HG03342 (cell line): ENCODE data around the gene AGPAT1.
"Not testable (repeated sequence)": the region's sequence is repeated elsewhere in the genome, so short reads cannot be mapped to it uniquely, and the experiment has no call there.

Experiments used
- ATAC-seq: cut with Tn5 transposase; IDR thresholded peaks from one replicate; pipeline ENCODE4 v1.9.1; 2021; ENCODE audit warnings: mild to moderate bottlenecking, moderate library complexity; ENCODE audit not compliant: unreplicated experiment

The AGPAT1 gene, protein sequence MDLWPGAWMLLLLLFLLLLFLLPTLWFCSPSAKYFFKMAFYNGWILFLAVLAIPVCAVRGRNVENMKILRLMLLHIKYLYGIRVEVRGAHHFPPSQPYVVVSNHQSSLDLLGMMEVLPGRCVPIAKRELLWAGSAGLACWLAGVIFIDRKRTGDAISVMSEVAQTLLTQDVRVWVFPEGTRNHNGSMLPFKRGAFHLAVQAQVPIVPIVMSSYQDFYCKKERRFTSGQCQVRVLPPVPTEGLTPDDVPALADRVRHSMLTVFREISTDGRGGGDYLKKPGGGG

DNA sequence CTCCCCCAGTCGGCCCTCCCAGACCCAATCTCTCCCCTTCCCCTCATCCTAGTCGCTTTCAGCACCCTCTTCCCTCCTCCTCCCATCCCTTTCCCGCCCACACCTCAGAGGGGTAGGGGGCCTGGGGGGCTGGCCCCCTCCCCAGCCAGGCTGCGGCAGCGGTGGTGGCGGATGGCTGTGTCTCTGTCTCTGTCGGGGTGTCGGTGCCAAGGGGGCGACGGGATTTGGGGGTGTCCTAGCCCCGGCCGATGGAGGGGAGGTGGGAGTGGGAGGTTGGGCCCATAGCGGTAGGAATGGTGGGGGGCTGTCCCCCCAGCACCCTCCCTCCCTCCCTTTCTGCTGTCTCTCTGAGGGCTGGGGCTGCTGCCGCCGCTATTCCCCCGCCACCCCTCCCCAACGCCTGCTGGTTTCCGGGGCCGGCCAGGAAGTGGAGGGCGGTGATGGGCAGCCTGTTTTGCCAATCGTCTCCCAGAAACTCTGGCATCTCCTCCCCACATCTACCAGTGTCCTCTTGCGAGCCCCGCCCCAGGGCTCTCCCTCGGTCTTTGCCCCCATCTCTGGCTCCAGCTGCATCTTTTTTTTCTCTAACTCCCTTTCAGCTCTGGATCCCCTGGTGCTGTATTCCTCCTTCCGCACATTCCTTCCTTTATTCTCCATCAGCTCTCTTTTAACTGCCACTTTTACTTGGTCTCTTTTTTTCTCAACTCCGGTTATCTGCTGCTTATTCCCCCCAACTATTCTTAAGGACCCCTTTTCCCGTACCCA, at the start of gene AGPAT1:
TSS of gene AGPAT1 (minus strand) at position 374 of the 765 bp plus-strand sequence. CDS start 4,588 bp downstream, outside the sequence.
- peak; percentile 42 for ATAC-seq

DNA sequence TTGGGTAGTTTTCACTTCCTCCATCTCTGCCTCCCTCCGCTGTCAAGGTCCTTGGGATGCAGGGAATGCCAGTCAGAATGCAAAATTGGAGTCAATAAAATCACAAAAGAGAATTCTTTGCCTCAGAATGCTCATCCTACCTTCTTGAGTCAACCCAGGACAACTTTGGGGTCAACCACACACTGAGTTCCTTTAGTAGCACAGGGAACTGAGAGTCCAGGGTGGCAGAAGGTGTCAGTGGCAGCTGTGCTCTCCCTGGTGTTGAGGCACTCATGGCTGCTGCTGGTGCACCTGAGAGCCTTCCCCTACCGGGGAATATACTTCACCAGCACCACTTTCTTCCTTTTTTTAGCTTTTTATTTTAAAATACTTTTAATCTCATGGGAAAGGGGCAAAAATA, 48.8 kb upstream of the AGPAT1 start:
- no peak for ATAC-seq

DNA sequence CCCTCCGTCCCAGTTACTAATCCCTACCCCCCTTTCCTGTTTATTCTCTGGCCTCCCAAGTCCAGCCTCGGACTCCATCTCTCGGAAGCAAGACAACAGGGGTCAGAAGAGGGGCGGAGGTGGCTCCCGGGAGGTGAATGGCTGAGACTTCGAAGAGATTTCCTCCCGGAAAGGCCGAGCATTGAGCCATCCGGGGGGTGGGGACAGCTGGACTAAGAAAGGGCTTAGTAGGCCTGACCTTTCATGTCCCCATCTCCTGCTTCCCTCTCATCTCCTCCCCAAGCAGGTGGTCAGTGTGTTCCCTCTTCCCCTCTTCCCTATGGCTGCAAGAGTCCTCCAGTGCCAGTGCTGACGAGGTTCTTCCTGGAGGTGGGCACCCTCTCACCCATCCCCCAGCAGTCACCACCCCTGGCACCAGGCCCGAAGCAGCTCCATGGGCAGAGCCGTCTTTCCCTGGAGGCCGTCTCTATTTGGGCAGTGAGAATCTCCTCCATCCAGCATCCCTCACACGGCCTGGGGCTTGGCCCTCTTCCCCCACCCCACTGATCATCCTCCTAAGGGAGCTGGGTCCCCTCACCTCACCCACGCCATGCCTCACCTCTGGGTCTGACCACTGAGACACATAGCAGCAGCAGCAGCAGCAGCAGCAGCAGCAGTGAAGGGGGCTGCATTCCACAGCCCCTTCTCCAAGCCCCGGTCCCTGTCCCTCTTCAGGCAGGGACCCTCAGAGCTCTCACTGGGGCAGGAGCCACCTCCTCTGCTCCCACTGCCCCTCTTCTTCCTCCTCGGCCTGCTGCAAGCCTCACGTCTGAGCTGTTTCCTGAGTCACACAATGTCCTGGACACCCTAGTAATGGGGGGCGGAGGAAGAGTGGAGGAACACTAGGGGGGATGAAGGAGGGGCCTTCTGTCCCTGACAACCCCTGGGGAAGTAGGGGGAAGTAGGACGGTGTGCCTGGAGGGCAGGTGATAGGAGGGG, 47.7 kb upstream of the AGPAT1 start, which contains the start of gene NOTCH4:
TSS of gene NOTCH4 (minus strand) at position 810 of the 978 bp plus-strand sequence. CDS start at position 671, 139 bp downstream.
- ATAC-seq, result no peak

DNA sequence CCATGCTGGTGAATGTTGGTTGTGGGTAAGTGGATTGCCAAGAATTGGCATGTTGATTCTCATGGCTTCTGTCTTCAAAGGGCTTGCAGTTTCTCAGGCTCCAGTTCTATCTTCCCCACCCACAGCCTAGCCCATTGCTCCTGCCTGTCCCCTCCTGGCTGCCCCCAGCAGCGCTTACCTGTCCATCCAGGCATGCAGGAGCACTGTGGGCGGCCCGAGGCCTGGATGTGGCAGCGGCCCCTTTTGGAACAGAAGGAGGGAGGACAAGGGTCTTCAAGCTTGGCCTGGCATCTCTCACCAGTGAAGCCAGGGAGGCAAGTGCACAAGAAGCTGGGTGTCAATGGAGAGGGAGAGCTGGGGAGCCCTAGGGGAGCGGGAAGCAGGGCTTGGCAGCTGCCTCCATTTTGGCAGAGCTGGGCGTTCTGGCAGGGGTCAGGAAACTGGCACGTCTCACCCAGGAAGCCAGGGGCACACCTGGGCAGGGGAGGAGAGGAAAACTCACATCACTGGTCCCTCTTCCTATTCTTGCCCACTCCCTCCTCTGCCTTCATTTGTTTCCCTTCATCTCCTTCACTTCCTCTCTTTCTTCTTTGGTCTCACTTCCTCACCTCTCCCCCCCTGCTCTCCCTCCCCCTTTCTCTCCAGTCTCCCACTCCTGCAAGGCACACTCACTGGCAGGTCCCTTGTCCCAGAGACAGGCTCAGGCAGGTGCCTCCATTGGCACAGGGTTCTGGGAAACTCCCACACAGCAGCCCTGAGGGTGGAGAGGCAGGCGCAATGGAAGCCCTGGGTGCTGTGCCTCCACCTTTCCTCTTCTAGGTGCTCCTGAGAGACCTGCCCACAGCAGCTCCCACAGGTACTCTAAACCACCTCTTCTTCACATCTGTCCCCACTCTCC, 46.7 kb upstream of the AGPAT1 start:
- ATAC-seq, result no peak

DNA sequence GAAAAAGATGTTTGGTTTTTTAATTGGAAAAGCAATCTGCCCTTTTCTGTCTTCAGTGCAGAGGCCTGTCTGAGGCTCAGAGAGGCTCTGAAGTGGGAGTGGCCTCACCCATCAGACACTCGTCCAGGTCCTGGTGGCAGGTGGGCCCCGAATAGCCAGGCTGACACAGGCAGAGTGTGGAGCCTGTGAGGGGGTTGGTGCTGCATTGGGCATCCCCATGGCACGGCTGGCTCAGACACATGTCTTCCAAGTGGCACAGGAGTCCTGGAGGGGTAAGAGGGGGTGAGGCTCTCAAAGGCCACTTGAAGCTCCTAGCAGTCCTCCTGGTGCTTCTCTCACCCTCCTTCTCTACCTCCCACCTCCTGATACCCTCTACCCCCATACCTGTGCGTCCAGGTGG, 44.1 kb upstream of the AGPAT1 start:
- no peak for ATAC-seq

DNA sequence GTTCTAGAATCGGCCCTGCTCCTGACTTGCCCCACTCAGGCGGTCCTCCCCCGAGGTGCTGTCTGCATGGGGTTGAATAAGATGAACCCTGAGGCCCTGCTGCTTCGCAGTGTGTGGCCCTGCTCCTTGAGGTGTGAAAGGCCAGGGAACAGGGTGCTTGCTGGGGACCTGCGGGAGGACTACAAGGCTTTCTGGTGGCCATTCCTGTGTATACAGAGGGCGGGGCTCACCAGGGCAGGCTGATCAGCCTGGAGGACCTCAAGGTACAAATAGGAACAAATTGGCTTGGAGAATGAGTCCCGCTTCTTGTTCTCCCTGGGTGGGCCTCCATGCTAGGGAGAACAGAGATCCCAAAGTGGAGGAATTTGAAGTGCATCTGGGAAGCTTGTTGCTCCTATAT, 42.3 kb upstream of the AGPAT1 start:
- no peak for ATAC-seq

DNA sequence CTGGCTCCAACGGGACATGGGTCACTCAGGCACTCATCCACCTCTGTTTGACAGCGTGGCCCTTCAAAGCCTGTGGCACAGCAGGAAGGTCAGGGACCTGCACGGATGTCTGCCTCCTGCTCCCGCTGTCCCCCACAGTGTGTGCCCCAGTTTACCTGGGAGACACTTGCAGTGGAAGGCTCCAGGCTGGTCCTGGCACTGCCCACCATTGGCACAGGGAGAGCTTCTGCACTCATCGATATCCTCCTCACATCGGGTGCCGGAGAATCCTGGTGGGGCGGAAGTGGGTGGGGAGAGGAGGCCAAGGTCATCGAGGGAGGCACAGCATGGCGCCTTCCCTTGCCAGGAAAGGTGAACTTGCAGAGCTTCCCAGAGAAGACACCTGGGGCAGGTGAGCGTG, 41.1 kb upstream of the AGPAT1 start:
- no peak for ATAC-seq

DNA sequence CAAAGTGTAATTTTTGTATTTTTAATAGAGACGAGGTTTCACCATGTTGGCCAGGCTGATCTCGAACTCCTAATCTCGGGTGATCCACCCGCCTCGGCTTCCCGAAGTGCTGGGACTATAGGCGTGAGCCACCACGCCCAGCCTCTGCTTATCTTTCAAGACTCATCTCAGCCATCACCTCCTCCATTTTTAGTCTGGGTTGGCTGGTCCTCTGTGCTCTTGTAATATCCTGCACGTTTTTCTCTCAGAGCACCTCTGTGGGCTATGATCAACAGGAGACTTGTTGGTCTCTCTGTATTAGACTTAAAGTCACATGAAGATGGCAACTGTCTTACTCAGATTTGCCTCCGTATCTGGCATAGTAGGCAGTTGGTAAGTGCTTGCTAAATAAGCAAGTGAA, 40.4 kb upstream of the AGPAT1 start:
- ATAC-seq, result no peak

DNA sequence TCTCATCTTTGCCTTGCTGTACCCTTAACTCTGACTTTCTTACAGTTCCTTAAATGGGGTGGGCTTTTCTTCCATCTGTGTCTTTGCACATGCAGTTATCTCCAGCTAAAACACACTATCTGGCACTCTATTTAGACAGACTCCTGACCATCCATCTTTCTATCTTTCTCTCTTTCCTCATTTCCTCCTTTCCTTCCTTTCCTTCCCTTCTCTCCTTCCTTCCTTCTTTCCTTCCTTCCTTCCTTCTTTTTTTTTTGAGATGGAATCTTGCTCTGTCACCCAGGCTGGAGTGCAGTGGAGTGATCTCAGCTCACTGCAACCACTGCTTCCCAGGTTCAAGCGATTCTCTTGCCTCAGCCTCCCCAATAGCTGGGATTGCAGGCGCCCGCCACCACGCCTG, 39.7 kb upstream of the AGPAT1 start:
- no peak for ATAC-seq

DNA sequence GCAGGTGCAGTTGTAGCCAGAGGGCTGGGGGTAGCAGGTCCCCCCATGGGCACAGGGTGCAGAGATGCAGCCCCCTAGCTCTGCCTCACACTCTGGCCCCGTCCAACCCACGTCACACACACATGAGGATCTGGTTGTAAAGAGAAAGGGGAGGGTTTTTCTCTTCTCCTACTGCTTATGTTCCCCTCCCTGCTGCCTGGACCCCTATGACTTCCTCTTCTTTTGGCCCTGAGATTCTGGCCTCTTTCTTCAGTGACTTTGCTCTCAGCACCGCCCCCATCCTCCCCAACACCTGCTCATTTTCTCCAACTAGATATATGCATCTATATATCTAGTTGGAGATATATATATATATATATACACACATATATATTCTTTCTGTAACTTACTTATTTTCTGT, 38.2 kb upstream of the AGPAT1 start:
- ATAC-seq, result no peak

DNA sequence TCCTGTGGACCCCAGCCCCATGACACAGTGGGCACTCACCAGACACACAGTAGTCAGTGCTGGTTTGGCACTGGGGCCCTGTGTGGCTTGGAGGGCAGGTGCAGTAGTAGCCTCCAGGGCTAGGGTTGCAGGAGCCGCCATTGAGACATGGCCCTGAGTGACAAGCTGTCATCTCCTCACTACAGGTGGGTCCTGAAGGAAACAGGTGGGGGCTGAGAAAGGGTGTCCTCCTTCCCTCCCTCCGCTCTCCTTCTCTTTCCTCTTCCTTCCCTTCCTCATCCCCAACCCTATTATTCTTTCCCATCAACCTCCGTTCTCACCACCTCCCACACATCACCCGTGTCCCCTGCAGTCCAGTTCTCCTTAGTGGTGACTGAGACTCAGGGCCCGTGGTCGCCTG, 37.8 kb upstream of the AGPAT1 start:
- no peak for ATAC-seq

DNA sequence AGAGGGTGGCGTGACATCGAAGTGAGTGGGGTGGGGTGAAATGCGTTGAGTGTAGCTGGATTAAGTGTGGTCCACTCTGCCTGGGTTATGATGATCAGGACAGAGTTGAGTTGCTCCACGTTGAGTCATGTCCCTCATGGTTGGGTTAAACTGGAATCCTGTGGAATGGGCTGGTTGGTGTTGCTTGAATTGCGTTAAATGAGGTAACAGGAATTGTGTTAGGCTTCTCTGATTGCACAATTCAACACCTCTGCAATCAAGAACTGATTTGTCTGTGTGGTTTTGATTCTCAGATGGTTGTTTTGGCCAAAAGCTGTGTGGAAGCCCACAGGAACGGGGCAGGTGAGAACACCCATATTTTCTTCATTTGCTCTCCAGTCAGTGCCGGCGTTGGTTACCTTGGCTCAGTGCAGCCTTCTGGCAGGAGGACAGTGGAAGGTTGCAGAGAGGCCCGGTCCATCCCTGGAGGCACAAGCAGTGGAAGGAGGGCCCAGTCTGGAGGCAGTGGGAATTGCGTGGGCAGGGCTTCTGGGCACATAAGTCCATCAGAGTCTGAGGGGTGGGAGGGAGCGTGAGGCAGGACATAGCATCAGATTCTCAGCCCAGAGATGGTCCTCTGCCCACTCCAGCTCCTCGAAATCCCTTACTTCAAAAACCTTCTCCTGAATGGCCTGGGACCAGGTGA, 36.3 kb upstream of the AGPAT1 start:
- ATAC-seq, result no peak

DNA sequence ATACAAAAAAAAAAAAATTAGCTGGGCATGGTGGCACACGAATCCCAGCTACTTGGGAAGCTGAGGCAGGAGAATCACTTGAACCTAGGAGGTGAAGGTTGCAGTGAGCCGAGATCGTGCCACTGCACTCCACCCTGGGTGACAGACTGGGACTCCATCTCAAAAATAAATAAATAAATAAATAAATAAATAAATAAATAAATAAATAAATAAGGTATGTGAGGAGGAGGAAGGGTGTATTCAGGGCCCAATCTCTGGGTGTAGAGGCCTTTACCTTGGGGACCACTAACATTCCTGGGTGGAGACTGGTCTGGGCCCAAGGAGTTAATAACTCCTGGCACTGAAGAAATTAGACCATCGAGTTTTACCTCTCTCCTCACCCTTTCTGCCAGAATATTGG, 35.5 kb upstream of the AGPAT1 start:
- not testable (repeated sequence) for ATAC-seq

DNA sequence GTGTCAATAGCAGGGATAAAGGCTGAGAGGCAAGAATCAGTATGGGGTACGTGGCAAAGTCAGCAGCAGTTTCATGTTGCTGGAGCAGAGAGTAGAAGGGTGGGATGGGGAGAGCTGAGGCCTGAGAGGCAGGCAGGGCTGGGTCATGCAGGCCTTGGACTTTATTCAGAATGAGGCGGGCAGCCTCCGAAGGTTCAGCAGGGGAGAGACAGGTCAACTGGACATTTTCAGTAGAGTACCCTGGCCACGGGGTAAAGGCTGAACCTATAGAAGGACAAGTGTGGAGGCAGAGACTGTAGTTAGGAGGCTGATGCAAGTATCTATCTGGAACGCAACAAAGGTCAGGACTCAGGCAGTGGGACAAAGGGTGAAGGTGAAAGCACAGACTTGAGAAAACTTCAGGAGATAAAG, 34.3 kb upstream of the AGPAT1 start:
- no peak for ATAC-seq

DNA sequence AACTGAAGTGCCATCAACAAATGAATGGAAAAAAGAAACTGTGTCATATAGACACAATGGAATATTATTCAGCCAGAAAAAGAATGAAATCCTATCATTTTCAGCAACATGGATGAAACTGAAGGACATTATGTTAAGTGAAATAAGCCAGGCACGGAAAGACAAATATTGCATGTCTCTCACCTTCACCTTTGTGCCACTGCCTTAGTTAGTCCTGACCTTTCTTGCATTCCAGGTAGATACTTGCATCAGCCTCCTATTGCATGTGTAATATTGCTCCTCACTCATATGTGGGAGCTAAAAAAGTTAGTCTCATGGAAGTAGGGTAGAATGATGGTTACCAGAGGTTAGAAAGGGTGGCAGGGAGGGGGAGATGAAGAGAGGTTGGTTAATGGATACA, 33.1 kb upstream of the AGPAT1 start:
- no peak for ATAC-seq

DNA sequence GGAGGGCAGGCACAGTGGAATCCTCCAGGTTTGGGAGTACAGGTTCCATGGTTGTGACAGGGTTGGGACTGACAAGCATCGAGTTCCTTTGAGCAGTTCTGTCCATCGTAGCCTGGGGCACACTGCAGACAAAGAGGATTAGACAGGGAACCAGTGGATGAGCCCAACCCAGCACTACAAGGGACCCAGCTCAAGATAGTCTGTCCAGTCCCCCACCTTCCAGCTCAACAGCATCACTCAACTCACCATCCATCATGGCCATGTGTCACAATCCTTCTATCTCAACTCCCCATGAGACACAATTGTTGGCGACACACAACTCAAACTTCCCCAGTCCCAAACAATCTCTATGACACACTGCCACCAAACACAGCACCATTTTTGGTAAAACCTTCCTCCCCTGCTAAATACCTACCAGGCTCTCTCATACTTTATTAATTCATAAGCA, 28.4 kb upstream of the AGPAT1 start:
- no peak for ATAC-seq

DNA sequence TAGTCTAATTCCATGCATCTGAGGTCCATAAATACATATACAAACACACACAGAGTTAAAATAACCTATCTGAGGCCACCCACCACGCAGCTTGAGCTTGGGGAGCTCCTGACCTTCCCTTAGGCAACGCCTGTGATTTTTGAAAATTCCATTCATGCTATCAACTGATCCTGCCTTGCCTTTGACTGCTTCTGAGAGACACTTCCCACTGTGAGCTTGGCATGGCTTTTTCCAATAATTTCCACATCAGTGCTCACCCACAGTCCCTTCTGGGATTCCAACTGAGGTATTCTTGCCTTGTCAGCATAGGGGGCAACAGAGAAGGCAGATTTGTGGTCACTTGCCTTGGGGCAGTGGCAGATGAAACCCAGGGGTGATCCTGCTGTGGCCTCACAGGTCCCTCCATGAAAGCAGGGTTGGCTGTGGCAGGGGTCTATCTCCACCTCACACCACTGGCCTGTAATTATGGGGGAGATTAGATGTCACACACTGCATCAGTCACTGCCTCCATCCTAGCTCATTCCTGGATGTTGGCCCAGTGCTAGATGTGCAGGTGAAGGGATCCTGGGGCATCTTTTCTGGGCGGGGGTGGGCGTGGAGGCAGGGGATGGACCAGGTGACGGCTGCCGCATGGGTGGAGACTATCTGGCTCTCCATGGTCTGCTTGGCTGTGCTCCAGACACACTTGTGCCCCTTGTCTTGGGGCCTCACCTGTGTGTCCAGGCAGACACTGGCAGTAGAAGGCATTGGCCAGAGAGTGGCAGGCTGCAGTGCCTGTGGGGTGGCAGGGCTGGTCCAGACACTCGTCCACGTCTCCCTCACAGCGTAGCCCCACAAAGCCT, 27.8 kb upstream of the AGPAT1 start:
- ATAC-seq, result no peak

DNA sequence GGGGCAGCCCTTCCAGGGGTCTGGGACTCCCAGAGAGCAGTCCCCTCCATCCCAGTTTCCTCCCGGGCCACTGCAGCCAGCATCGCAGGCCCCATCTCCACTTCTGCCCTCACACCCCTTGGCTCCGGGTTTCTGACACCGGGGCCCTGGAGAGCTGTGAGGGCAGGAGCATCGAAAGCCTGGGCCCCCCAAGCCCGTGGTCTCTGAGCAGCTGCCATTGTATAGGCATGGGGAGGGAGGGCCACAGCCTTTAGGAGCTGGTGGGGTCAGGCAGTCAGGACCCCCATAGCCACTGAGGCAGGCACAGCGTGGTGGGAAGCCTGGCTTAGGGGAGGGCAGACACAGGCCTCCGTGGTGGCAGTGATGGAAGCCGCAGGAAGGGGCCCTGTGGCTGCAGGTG, 26.3 kb upstream of the AGPAT1 start:
- no peak for ATAC-seq
